Measurements from ENCODE around the gene SLC12A4.
"Not testable (repeated sequence)": the region's sequence is repeated elsewhere in the genome, so short reads cannot be mapped to it uniquely, and the experiment has no call there.

The SLC12A4 gene

GRCh38 chr16:67987460-67988160 lies 19.2 kb upstream of the SLC12A4 start:
- no peak for DNase-seq (ENCODE audit: low read depth)

GRCh38 chr16:67986949-67987348 lies 18.5 kb upstream of the SLC12A4 start:
- no peak for DNase-seq (ENCODE audit: low read depth)

GRCh38 chr16:67982011-67982696 lies 13.7 kb upstream of the SLC12A4 start:
- no peak for DNase-seq (ENCODE audit: low read depth)

GRCh38 chr16:67979955-67980678 lies 11.7 kb upstream of the SLC12A4 start, which contains the start of gene DPEP3:
Gene DPEP3 (minus strand): TSS chr16:67980499. CDS start chr16:67980380, 119 bp downstream.
- DNase-seq (ENCODE audit: low read depth) = no peak

- DNase-seq (ENCODE audit: low read depth) = no peak
These were observed 9.2 kb upstream of the SLC12A4 start for GRCh38 chr16:67977469-67978227.

GRCh38 chr16:67977005-67977404 lies 8.6 kb upstream of the SLC12A4 start:
- DNase-seq (ENCODE audit: low read depth) = no peak

- no peak for DNase-seq (ENCODE audit: low read depth)
These were observed 7.8 kb upstream of the SLC12A4 start for GRCh38 chr16:67976205-67976604.

- DNase-seq (ENCODE audit: low read depth) = no peak
These were observed 7.1 kb upstream of the SLC12A4 start for GRCh38 chr16:67975321-67976105.

- DNase-seq (ENCODE audit: low read depth) = not testable (repeated sequence)
These were observed 3.8 kb upstream of the SLC12A4 start for GRCh38 chr16:67972285-67972684.

GRCh38 chr16:67971111-67971510 lies 2.7 kb upstream of the SLC12A4 start:
- no peak for DNase-seq (ENCODE audit: low read depth)

- DNase-seq (ENCODE audit: low read depth) = no peak
These were observed 1.0 kb upstream of the SLC12A4 start for GRCh38 chr16:67969254-67970039.

- no peak for DNase-seq (ENCODE audit: low read depth)
These were observed 458 bp downstream of the SLC12A4 start for GRCh38 chr16:67967958-67968399.

GRCh38 chr16:67967183-67967957 lies 1.1 kb downstream of the SLC12A4 start:
- DNase-seq (ENCODE audit: low read depth) = no peak

GRCh38 chr16:67966549-67967182 lies 1.8 kb downstream of the SLC12A4 start:
- DNase-seq (ENCODE audit: low read depth) = peak; percentile 26

- no peak for DNase-seq (ENCODE audit: low read depth)
These were observed 2.5 kb downstream of the SLC12A4 start for GRCh38 chr16:67965668-67966548.

- no peak for DNase-seq (ENCODE audit: low read depth)
These were observed 3.8 kb downstream of the SLC12A4 start for GRCh38 chr16:67964477-67965131.

- DNase-seq (ENCODE audit: low read depth) = peak; percentile 51
These were observed 4.6 kb downstream of the SLC12A4 start for GRCh38 chr16:67963662-67964321.
